T1000 (cell line): ENCODE data around the gene AFF1.
"Not testable (repeated sequence)": the region's sequence is repeated elsewhere in the genome, so short reads cannot be mapped to it uniquely, and the experiment has no call there.

ENCODE experiments used
- DNase-seq: peaks from one replicate; lab custom pipeline; 2025; ENCODE audit warnings: mixed read lengths; lab: John Stamatoyannopoulos, UW

AFF1 gene

DNA sequence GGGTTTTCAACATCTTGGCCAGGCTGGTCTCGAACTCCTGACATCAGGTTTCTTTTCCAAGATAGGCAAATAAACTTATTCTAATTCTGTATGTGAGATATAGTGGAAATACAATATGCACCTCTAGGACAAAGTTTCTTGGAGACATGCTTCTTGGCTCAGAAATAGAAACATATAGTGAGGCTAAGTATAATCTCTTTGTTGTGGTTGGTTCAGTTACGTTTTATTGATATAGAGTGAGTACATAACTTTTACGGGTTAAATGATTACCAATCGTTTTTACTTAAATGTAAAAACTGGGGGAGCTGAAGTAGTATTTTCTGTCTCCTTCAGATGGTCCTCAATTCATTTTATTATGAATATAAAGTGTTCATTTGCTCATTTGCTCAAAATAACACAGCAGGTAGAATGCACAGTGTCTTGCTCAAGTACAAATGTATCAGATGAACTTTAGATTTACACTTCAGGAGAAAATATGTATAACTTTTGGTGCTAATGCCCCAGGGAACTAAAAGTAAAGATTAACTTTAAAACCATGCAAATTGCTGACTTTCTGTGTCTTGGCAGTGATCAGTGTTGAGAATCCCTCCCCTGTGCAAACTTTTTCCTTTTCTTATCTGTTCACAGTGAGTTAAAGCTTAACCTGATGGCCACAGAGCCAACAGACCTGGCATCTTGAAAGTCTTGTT lies 77.6 kb downstream of the AFF1 start:
- no peak for DNase-seq

DNA sequence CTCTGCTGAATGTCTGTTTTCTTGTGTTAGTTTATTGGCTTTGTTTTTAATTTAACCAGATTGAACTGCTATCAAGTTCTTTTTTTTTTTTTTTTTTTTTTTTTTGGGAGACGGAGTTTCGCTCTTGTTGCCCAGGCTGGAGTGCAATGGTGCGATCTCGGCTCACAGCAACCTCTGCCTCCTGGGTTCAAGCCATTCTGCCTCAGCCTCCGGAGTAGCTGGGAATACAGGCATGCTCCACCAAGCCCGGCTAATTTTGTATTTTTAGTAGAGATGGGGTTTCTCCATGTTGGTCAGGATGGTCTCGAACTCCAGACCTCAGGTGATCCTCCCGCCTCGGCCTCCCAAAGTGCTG lies 78.1 kb downstream of the AFF1 start:
- DNase-seq, result not testable (repeated sequence)

DNA sequence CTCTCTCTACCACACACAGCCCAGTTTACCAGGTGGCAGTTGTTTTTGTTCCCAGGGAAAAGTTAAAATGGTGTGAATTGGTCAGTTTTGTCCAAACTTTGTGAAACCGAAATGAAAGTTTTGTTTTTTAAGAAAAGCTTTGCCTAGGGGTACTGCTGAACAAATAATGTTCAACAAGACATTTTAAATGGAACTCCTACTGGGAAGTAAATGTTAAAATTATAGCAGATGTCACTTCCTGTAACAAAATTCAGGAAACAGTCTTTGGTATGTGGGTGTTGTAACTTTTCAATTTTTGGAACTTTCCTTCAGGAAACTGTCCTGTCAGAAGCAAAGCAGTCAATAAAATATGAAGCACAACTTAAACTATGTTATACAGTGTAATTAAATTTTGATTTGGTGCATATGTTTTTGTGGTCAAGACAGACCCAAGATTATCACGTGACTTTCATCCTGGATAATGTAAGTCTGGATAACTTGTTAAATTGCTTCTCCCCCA lies 79.5 kb downstream of the AFF1 start:
- no peak for DNase-seq

DNA sequence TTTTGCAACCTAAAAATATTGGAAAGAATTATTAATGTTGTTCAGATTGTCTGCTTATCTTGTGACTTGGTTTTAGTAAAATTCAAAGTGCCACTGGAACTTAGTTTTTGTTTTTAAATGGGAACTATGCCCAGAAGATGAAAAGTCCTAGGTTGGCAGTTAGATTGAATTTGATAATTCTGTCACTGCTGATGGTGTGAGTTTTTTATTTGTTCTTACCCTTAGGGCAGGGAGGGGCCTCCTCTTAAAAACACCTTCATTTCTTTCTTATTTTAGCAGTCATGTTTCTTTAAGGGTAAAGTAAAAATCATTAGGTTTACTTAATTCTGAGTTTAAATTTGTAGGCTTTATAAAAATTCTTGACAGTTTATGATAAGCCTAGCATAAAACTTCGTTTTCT lies 80.6 kb downstream of the AFF1 start:
- DNase-seq, result no peak

DNA sequence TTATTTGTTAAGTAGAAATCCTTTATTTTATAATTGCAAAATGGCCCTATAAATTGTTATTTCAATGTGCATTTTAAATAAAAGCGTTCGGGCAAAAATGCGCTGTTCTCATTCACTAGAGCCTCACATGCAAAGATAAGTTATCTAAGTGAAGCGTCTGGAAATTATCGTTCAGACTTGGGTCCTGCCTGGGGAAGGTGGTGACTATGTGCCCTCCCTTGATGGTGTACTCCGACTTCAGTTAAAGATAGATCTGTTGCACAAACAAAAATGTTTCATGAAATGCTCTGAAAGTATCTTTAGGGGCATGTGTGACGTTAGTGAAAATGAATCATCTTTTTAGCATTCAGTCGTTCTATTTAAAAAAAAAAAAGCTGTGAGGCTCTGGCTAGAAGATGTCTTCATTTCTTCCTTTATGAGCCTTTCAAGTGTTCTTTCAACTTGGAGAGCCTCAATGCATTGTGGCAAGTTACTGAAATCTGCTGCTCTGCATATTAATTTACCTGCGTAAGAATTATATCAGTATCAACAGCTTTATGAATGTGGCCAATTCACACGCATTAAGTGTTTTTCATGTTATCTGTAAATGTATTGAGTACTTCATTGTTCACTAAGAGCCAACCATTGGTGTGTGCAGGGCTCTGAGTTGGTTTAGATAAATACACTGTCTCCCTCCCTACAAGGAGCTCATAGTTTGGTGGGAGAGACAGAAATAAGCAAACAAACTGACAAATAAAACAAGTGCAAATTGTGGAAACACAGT lies 83.0 kb downstream of the AFF1 start:
- no peak for DNase-seq

DNA sequence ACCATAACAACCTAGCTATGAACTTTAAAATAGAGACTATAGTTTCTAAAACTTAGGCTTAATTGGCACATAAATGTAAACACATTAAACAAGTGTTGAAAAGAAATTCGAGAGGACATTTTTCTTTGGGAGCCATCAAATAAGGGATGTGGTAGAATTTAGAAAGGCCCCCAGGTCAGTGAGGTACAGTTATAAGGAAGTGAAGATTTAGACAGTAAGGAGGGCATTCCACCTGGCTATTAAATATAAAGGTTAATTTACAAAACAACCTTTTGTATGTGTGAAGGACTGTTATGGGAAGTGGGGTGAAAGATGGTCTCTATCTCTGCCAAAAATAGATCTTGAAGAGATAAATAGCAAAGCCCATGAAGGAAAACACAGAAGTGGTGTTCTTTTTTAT lies 83.9 kb downstream of the AFF1 start:
- DNase-seq, result no peak

DNA sequence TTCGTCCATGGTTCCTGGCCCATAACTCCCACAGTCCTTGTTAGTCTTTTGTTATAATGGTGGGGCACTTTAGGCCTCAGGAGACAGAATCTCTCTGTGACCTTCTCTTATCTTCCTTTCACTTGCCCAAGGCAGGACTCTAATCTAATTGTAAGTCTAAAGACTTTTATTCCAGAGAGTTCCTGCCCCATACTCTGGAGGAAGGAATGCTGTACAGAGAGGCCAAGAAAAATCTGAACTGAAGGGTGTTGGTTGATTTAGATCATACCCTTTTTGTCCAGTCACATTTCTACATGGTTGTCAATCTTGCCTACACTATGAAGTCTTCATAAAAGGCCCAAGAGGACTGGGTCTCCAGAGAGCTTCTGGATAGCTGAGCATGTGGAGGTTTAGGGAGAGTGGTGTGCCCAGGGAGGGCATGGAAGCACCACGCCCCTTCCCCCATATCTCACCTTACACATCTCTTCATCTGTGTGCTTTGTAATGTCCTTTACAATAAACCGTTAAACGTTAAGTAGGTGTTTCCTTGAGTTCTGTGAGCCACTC lies 84.5 kb downstream of the AFF1 start:
- DNase-seq, result no peak

DNA sequence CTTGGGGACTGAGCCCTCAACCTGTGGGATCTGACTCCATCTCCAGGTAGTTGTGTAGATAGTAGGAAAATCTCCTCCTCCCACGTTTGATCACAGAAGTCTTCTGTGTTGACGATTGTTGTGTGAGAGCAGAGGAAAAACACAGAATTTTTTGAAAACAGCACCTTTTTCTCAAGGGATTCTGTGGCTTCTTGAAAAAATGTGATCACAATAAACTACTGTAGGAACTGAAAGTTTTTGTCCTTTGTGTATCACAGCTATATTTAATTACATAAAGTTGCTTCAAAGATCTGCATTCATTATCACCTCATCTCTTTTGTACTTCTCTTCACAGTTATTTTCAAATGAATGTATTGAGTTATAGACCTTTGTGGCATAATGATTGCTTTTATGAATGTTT lies 85.1 kb downstream of the AFF1 start:
- no peak for DNase-seq

DNA sequence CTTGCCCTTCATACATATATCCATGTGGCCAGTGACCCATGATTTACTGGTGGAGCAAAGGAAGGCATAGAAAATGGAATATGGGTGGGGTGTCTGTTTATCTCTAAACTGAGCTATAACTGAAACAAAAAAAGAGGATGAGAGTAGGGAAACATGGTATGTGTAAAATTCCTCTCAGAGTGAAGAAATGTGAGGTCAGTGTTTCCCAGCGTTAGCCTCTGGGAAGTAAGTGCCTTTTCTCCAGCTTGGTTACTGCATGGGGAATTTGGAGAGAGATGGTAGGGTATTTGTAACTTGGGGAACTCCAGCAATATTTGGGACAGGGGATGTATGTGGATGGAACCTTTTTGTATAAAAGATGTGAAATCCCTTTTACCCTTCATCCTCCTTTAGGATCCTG lies 89.4 kb downstream of the AFF1 start:
- DNase-seq, result no peak

DNA sequence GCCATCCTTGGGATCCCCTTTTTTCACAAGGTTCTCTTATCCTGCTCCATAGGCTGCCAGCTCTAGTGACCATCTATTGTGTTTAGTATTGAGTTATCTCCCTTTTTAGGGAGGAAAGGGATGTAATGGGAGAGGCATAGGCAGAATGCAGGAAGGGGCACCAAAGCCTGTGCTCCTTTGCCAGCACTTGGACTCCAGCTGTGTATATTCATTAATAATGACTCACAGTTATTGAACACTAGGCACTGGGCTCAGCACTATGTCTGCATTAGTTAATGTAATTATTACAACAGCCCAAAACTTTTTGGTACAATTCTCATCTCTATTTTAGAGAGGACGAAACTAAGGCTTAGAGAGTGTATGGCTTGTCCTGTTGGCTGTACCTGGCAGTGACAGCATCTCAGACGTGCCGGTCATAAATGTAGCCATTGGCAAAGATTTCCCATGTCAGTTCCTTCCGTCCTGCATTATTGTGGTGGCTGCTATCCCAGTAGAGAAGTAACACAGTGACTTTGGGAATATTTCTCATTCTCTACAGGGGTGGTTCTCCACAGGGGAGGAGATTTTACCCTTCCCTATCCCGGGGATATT lies 90.3 kb downstream of the AFF1 start:
- DNase-seq, result no peak

DNA sequence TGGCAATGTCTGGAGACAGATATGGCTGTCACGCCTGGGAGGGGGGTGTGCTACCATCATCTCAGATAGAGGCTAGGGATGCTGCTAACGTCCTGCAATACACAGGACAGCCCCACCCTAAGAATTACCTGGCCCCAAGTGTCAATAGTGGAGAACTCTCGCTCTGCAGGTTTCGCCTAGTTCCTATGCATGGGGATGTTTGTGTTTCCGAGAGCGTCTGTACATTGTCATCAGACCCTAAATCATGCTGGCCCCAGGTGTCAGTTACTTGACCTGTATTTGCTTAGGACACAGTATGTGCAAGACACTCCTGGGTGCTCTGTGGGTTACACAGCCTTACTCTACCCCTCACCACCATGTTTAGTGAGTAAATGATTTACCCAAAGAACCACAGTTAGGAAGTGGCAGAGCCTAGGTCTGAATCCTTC lies 90.8 kb downstream of the AFF1 start:
- DNase-seq, result no peak

DNA sequence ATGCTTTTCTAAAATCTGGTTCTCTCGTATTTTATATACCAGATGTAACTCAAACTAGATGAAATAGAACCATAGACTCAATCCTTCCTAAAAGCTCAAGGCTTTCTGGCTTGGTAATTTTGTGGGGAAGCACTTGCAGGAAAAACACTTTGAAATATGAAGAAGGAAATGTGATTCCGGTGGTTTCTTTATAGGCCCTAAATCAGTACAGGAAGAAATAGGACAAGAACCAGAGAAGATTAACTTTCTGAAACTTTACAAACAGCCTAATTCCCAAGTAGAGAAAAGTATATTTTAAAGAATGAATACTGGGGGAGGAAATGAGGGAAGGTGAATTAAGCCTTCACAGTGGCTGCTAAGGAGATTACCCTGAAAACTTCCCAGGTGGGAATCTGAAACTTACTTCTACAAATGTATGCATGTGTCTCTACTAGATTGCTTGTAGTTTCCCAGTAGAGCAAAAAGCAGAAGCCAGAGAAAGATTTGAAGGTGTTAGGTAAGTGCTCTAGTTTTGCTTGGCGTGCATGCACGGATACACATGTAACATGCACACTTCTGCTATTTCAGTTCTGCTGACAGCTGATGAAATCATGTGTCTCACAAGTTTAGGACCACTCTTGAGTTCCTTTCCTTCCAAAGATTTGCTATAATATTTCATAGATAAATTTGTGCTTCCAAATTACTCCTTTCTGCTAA lies 92.1 kb downstream of the AFF1 start:
- DNase-seq, result no peak

DNA sequence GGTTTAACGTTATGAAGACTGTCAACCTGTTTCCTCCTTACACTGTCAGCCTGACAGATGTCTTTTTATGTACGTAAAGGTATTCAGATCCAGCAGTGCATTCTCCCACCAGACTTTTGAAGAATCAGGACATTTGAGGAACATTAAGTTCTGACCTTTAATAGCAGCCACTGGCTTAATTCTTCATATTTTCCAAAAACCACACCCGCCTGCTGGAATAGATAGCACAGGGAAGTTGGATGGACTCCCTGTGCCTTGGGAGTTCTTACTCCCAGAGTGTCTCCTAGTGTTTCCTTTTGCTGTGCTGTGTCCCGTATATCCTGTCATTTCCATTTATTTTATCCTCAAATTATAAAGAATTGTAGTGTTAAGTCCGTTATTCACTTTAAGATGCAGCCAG lies 94.5 kb downstream of the AFF1 start:
- no peak for DNase-seq

DNA sequence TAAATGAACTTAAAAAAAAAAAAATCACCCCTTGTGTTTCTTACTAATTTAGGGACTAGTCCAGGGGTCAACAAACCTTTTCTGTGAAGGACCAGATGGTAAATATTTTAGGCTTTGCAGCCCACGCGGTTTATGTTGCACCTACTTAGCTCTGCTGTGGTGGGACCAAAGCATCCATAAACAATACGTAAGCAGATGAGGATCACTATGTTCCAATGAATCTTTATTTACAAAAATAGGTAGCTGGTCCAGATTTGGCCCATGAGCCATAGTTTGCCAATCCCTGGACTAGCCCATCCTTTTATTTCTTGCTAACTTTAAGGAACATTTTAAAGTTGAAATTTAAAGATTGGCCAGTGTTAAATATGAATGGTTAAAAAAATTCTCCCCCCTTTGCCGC lies 95.3 kb downstream of the AFF1 start:
- no peak for DNase-seq

DNA sequence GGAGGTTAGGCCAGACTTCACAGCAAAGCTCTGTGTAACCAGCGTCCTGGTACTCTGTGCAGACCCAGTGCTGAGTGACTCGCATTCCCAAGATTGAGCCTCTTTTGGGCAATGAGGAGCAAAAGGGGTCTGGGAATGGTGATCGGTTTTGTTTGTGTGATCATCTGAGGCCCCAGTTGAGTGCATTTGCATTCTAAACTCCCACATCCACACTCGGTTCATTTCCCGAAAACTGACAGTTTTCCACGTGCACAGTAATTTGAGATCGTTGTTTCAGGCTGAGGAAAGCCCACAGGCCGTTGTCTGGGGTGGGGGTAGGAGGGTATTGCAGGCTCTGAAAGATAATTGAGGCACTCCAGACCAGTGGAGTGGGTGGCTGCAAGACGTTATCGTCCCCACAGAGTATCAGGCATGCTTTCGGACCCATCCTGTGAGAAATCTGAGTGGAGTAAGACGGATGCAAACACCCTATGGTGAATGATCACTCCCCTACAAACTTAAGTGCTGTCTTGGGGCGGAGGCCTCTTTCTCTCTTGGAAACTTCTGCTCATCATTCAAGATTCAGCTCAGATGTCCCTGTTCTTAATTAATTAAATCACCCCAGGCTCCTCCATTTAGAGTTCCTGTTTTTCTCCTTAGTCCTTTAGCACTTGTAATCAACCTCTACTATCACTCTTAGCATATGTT lies 96.1 kb downstream of the AFF1 start:
- DNase-seq, result no peak

DNA sequence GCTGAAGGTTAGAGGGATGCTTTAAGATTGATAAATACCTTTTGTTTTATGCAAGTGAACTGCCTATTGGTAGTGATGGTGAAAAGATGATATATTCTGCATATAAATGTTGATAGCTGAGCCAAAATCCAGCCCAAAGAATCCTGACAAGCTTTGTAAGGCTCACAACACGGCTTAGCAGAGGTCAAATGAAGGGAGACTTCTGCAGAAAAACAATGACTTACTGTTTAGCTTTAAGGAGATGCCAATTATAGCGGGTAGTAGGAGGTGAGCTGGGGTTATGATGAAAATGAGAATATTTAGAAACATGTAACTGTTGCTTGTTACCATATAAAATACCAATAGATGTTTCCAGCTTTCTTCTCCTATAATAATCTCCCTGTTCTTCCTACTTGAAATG lies 97.1 kb downstream of the AFF1 start:
- no peak for DNase-seq

DNA sequence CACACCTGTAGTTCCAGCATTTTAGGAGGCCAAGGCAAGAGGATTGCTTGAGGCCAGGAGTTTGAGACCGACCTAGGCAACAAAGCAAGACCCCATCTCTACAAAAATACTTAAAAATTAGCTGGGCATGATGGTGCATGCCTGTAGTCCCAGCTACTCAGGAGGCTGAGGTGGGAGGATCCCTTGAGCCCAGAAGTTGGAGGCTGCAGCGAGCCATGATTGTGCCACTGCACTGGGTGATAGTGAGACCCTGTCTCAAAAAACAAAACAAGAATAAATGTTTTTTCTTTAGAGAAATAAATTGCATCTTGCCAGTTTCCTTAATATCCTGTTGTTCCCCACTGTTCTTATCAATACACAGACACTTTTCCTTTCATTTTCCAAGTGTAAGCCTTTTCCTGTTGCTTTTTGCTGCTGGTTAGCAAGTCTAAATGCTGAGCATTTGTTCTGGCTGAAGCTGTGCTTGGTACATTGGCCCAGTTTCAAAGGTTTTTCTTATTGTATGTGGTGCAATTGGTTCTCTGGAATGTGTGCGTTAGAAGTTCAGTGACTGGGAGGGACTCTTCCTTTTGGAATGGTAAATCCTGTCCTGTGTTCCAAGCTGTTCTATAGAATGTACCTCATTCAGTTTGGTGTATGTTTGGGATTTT lies 98.2 kb downstream of the AFF1 start:
- DNase-seq, result no peak

DNA sequence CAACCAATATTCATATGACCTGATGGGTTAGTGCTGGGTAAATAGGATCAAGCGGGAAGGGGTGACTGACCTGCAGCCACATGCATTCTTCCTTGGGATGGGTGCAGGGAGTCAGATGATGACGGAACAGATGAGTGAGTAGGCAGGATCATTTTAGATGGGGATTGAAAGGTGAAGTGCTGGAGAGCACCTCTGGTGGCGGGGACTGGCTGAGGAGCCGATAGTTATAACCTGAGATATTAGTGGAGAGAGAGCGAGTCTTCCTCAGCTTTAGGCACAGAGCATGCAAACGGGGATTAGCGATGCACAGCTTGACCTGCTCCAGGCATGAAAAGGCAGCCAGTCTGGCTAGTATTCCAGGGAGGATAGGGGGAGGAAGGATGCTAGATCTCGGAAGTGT lies 99.1 kb downstream of the AFF1 start:
- DNase-seq, result no peak

DNA sequence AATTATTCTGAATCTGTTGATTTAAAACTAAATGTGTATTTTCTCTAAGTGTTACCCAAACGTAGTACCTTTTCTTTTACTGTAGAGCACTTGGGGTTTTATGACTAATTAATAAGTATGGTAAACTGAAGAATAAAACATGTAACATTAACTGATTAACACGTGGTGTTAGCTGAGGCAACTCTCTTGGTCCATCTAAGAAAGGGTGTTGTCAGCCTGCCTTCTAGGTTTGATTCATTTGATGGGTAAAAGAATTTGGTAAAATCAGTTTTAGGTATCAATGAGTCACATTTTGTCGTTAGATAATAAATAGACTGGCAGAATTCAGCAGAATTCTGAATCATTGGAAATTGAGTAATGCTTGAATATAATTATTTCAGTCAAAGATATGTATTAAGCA lies 99.7 kb downstream of the AFF1 start:
- DNase-seq, result no peak

DNA sequence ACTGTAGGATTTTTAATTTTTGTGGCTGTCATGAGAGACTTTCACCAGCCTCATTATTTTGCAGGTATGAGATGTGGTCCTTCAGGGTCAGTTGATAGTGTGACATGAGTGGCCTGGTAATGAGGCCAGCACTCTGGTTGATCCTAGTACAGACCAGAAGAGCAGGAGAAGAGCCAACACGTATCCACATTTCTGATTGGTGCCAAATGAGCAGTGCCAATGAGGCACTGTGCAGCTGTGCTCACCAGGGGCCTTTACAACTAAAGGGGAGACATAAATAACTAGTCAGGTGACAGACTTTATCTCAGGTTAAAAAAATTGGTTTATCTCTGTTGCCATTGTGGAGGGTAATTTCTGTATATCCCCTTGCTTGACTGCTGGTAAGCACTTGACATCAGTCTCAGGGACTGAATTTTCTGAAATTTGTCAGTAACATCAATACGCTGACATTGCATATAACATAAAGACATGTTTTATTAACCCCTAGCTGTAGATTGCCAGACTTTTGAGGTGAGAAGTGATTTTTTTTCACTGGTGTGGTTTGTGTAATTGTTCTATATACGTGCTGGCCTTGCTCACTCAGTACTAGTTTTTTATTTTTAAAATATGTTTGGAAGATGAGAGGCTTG lies 101.2 kb downstream of the AFF1 start:
- DNase-seq, result no peak

DNA sequence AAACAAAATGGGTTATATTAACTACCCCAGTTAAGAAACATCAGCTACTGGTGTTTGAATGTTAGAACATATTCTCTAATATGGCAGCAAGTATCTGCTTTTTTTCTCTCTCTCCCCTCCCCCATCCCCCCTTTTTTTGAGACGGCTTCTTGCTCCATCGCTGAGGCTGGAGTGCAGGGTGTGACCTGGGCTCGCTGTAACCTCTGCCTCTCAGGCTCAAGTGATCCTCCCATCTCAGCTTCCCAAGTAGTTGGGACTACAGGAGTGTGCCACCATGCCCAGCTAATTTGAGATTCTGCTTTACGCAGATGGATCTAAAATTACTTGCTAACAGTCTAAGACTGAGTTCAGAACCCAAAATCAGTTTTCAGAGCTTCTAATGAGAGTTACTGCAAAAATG lies 101.9 kb downstream of the AFF1 start:
- no peak for DNase-seq
